NCI-H748 (cell line): ENCODE results near the gene DNAJB2.
"Not testable (repeated sequence)": the region's sequence is repeated elsewhere in the genome, so short reads cannot be mapped to it uniquely, and the experiment has no call there.

ENCODE experiments used
- DNase-seq: peaks from one replicate; lab custom pipeline; 2025; ENCODE audit not compliant: unreplicated experiment; lab: John Stamatoyannopoulos, UW

Gene DNAJB2

GRCh38 chr2:219284501-219285372 lies 5.6 kb downstream of the DNAJB2 start:
- no peak for DNase-seq

DNA sequence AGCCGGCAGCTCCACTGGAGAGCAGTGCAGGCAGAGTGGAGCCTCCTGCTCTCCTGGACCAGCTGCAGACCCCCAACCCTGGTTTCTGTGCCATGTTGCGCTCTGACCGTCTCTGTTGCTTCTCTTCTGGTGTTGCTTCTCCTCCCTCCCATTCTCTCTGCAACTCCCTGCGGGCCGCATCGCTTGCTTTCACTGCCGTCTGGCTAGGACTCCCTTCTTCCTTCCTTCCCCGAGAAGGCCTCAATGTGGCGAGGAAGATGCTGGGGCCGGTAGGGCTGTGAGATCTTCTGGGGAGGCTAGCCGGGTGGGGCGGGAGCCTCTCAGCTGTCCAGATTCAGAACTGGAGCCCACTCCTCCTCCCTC lies 6.2 kb downstream of the DNAJB2 start:
- no peak for DNase-seq

- DNase-seq = no peak
Observed at GRCh38 chr2:219285894-219286425, 6.8 kb downstream of the DNAJB2 start.

GRCh38 chr2:219286436-219287115 lies 7.4 kb downstream of the DNAJB2 start:
- DNase-seq = no peak

- DNase-seq = not testable (repeated sequence)
Observed at GRCh38 chr2:219287116-219287440, 7.9 kb downstream of the DNAJB2 start.

DNA sequence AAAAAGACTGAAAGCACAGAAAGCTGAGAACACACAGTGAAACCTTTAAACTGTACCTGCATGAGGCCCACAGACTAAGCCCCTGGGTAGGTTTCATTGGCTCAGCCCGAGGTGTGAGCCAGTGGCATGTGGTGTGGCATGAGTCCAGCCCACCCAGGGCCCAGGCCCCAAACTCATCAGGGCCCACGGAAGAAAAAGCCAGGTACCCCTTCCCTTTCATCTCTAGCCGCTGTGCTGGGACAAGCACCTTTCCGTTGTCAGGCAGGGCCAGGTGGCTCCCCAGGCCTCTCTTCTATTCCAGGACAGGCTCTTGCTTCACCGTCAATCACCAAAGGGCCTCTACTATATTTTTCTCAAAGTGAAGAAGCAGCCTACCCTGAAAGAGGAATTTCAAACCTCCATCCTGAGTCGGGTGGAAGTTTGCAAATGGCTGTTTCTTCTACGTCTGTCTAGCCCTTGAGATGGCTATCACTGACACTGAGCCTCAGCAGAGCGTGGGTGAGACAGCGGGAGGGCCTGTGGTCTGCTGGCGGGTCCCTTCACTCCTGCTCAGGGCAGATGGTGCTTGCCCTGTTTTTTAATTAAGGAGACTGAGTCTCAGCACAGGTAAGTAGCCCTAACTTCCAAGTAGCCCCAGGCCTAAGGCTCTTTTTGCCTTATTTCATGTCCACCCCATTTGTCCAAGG lies 8.6 kb downstream of the DNAJB2 start:
- DNase-seq = no peak

- DNase-seq = no peak
Observed at GRCh38 chr2:219289195-219289536, 10.0 kb downstream of the DNAJB2 start.

GRCh38 chr2:219289537-219290361 lies 10.6 kb downstream of the DNAJB2 start:
- DNase-seq = no peak

DNA sequence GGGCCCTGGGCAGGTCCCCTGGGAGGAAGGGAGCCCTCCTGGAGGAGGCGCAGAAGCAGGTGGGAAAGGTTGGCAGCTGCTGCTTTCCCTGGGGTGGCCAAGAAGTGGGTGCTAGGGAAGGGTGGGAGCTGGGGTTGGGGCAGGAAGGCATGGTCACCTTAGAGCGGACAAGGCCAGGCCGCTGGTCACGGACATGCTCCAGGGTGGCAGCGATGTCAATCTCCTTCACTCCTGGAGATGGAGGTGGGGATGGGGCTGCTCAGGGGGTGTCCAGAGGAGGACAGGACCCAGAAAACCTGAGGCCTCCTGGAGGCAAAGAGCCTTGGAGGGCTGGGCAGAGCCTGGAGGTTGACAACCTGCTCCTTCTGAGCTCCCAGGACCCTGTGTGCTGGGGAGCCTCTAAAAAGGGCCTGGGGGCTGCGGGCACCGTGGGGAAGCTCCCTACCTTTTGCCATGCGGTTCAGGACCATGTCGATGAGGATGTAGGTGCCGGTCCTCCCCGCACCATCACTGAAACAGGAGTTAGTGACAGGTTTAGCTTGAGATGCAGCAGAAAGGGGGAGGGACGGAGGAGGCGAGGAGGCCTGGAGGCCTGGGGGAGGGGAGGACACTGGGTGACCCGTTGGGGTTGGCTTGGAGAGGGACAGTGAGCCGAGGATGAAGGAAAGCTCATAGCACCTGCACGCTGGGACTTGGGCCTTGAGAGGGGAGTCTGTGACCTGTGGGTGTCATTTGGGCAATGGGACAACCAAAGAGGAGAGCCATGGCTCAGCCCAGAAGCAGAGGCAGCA lies 11.4 kb downstream of the DNAJB2 start:
- DNase-seq = no peak

DNA sequence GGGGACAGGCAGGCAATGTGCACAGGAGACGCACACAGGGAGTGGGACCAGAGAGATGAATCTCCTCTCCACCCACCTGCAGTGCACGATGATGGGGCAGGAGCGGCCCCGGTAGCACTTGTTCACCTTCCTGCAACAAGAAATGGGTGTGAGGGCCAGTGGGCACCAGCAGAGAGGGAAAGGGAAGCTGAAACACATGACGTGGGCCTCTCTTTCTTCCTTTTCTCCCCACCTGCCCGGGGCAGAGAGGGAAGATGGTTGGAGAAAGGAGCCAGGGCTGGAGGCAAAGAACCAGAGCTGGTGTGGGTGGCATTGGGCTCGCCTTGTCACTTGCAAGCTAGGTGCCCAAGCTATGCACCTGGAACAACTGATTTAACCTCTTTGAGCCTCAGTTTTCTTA lies 12.2 kb downstream of the DNAJB2 start:
- DNase-seq = no peak

DNA sequence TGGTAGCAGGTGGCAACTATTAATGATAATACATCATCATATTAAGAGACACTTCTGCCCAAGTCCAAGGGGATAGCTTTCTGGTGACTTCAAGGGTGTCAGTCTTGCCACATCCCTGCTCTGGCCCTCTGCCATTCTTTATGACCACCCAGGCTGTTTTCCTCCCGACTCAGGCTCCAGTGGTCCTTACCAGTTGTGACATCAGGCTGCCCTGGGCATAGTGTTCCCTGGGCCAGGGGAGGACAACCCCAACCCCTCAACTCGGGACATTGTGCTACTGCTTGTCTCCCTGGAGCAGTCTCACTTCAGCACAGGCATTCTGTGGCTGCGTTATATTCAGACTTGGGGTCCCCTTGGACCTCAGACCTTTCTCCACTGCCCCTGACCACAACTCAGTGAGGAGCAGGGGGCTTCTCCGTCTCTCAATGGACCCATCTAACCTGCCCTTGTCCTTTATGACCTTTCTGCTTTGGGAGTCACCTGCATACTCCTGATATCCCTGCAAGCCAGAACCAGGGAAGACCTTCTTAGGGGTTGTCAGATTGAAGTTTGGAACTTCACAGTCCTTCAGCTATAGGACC lies 12.8 kb downstream of the DNAJB2 start:
- DNase-seq = no peak

- no peak for DNase-seq
Observed at GRCh38 chr2:219292616-219293015, 13.4 kb downstream of the DNAJB2 start.

- no peak for DNase-seq
Observed at GRCh38 chr2:219293736-219294231, 14.6 kb downstream of the DNAJB2 start.

DNA sequence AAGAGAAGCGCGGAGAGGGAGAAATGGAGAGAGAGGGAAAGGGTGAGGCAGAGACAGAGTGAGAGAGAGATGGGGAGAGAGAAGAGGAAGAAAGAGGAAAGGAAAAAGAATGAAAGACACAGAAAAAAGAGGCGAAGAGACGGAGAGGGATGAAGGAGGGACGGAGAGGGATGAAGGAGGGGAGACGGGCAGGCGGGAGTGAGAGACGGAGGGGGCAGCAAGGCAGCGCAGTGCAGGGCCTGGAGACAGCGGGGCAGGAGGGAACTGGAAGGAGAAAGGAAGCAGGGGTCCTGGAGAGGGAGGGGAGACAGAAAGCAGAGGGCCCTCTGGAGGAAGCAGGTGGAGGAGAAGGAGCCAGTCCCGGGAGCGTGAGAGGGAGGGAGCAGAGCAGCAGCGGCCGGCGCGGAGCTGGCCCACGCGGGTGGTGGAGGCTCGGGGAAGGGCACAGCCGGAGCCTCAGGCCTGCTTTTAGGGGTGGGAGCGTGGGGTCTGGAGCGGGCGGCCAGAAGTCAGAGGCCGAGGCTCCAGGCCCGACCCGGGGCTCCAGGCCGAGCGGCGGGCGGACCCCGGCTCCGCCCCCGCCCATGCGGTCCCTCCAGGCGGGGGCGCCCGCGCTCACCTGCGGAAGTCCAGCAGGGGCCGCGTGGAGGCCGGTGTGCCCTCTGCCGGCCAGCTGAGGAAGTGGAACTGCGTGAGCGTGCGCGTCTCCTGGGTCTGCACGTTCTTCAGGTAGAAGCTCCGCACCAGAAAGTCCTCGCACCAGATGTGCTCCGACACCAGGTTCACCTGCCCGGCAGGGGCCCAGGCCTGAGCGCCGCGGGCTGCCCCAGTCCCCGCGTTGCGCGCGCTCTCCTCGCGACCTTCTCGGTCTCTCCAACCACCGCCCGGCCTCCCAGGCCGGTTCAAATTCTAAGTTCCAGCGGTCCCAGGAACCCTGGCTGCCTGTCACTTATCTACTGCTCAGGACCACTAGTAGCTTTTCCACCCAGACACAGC lies 15.5 kb downstream of the DNAJB2 start:
- DNase-seq = peak; percentile 87

GRCh38 chr2:219296142-219296541 lies 17.0 kb downstream of the DNAJB2 start:
- DNase-seq = no peak

DNA sequence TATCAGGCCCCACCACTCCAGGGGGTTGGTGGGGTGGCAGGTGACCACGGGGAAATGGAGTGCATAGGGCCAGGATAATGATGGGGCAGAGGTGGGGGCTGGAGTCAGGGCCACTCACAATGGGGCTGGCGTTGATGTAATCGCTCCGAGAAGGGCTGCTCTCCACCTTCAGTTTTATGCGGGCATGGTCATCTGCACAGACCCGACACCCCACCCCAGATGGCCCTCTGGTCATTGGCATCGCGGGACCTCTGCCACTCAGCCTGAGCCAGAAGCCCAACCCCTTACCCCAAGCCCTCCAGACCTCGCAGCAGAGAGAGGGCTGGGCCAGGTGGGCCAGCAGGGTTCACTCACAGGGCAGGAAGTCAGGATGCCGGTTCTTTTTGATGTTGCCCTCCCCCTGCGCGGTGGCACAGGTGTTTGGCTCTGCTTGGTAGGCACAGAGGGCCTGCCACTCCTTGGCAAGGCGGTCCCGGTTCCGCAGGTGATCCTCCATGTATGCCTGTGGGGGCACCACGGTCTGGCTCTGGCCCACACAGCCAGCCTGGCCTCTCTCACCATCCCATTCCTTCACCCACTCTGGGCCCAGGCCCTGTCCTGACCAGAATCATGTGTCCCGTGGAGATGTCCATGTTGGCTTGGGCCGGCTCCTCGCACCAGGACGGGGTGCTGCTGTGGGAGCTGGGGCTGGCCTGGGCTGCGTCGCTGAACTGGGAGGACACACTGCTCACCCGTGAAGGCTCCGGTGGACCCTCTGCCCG lies 17.6 kb downstream of the DNAJB2 start:
- no peak for DNase-seq

GRCh38 chr2:219297766-219298456 lies 18.7 kb downstream of the DNAJB2 start:
- no peak for DNase-seq
